Activated CD8-positive, alpha-beta memory T cell treated with anti-CD3 and anti-CD28 coated beads for 48 hours (primary cell): Measurements from ENCODE around the gene GLRA2.

Source experiments
- DNase-seq, 3 experiments: peaks; one replicate each; pipeline ENCODE4 v3.0.0-alpha.2; 2020; ENCODE audit warnings: low read depth in 2 of 3, low spot score in 2 of 3

GLRA2 gene

GRCh38 chrX:14697451-14697850 lies 168.1 kb downstream of the GLRA2 start:
- peak in 1 of 3 experiments; percentile 0 for DNase-seq

DNA sequence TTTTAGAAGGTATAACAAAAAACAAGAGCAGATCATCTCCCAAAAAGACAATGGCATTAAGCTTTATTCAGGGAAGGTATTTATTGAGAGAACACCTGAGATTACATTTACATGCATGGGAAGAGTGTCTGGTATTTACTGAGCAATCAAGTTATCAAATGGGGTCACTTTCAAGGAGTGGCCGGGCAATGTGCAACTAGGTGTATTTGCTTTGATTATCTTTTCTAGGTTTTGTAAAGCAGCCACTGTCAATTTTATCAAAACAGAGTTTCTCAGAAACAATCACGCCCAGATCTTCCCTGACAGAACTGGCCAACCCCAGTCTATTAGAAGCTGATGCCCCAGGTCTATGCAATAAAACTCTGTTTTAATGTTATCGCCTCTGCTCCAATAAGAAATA lies 169.5 kb downstream of the GLRA2 start:
- DNase-seq: no peak

- no peak for DNase-seq
These were observed 171.6 kb downstream of the GLRA2 start for GRCh38 chrX:14700982-14701381.

DNA sequence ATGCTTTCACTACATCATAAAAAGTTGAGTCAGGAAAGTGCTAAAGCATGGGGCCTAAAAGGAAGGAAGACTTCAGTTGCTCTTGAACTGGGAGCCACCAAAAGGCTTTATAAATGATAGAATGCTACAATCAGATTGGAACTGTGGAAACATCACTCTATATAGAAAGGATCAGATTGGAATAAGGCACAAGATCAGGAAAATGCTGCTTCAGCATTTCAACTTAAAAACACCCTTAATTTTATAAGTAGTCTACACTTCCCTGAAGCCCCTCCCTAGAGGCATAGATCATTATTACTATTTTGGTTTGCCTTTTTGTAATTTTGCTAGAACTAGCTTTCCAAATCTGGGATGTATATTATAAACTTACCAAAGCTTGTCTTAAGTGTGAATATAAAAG lies 172.8 kb downstream of the GLRA2 start:
- DNase-seq: no peak

GRCh38 chrX:14712096-14712495 lies 182.8 kb downstream of the GLRA2 start:
- no peak for DNase-seq

GRCh38 chrX:14717949-14718348 lies 188.6 kb downstream of the GLRA2 start:
- no peak for DNase-seq

DNA sequence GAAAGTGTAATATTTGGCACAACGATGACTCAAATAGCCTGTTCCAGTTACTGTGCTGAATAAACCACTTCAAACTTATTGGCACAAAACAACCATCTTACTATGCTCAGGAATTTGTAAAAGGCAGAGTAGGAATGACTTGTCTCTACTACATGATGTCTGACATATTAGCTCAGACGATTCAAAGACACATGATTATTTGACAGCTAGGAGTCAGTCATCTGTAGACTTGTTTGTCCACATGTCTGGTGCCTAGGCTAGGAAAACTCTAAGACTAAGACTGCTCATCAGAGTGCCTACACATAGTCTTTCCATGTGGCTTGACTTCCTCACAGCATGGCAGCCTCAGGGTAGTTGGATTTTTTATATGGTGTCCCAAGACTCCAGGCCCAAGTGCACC lies 189.1 kb downstream of the GLRA2 start:
- DNase-seq: no peak

DNA sequence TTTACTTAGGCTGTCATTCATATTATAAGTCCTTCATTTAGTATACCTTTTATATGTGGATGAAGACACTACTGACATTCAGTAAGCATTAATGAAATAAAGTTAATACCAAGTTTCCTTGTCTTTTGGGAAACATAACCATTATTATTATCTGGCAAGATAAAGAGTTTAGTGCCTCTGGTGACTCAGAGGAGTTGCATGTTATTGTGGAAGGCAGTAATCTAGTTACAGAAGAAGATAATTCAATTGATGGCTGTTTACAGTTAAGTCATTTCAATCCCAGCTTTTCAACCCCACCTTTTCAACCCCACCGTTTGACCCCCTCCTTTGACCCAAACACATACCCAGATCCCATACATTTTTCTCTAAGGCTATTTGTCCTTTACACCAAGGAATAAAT lies 199.7 kb downstream of the GLRA2 start:
- no peak for DNase-seq

GRCh38 chrX:14738643-14739042 lies 209.3 kb downstream of the GLRA2 start:
- DNase-seq: no peak

- DNase-seq: no peak
These were observed 224.1 kb downstream of the GLRA2 start for GRCh38 chrX:14753441-14753840.

- DNase-seq: no peak
These were observed 228.7 kb downstream of the GLRA2 start for GRCh38 chrX:14758029-14758491.

- no peak for DNase-seq
These were observed 246.1 kb downstream of the GLRA2 start for GRCh38 chrX:14775416-14775815.

DNA sequence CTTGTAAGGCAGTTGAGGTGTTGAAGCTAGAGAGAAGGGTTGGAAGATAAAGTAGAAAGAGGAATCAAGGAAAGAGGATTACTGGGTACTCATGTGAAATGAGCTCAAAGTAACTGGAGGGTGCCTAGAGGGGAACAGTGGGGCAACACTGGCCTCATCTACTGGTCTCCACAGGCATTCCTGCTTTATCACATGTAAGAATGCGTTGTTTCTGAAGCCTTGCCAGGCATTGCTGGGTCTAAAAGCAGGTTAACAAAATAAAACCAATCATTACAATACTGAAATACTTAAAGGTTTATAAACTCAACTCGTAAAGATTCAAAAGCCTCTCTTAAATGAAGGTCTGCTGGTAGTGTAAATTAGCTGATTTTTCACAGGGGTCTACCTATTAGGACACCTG lies 247.6 kb downstream of the GLRA2 start:
- no peak for DNase-seq

- no peak for DNase-seq
These were observed 248.2 kb downstream of the GLRA2 start for GRCh38 chrX:14777525-14777924.

- no peak for DNase-seq
These were observed 250.2 kb downstream of the GLRA2 start for GRCh38 chrX:14779580-14779979.
